ENCODE data around the gene ZNF654.
A peak's percentile ranks its signal among the peaks of the same experiment; 100 is the strongest.

ZNF654 gene

GRCh38 chr3:88057630-88058305 lies 1.3 kb upstream of the ZNF654 start:
- peak overlapping the region; percentile 84 for H3K4me2 ChIP-seq (ENCODE audit: low read depth, low read length, poor library complexity, severe bottlenecking)
- H3K27me3 ChIP-seq (ENCODE audit: insufficient read depth, low read length, poor library complexity, severe bottlenecking): no peaks in the 10 kb centered on the region
- H3K4me1 ChIP-seq (ENCODE audit: insufficient read depth, low read length, poor library complexity, severe bottlenecking): peaks cover 55% of the 10 kb centered on the region
- H3K4me3 ChIP-seq (ENCODE audit: low read length, poor library complexity, severe bottlenecking): peak overlapping the region; percentile 81
- H3K36me3 ChIP-seq (ENCODE audit: insufficient read depth, low read length): peaks cover 14% of the 10 kb centered on the region; the same call in 1 of the 2 replicates
- H3F3A ChIP-seq (ENCODE audit: low read depth): no peaks in the 10 kb centered on the region
- TF ChIP-seq EZH2phosphoT487 (IDR thresholded peaks at IDR 0.05; ENCODE audit: borderline replicate concordance): no peak
- TF ChIP-seq, protein P1, sequence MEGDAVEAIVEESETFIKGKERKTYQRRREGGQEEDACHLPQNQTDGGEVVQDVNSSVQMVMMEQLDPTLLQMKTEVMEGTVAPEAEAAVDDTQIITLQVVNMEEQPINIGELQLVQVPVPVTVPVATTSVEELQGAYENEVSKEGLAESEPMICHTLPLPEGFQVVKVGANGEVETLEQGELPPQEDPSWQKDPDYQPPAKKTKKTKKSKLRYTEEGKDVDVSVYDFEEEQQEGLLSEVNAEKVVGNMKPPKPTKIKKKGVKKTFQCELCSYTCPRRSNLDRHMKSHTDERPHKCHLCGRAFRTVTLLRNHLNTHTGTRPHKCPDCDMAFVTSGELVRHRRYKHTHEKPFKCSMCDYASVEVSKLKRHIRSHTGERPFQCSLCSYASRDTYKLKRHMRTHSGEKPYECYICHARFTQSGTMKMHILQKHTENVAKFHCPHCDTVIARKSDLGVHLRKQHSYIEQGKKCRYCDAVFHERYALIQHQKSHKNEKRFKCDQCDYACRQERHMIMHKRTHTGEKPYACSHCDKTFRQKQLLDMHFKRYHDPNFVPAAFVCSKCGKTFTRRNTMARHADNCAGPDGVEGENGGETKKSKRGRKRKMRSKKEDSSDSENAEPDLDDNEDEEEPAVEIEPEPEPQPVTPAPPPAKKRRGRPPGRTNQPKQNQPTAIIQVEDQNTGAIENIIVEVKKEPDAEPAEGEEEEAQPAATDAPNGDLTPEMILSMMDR (conservative IDR thresholded peaks at IDR 0.05; ENCODE audit: low read length): peak; percentile 38
- H3K9me2 ChIP-seq (replicated peaks; ENCODE audit: low read depth, low read length): no peaks in the 10 kb centered on the region
- H2AFZ ChIP-seq (ENCODE audit: low read length): peak overlapping the region; percentile 82
- H3K9ac ChIP-seq (ENCODE audit: low read depth, low read length, poor library complexity, severe bottlenecking): peak overlapping the region; percentile 85
- peaks cover 80% of the 10 kb centered on the region for H3K79me2 ChIP-seq (ENCODE audit: insufficient read depth, low read length)
- no peaks in the 10 kb centered on the region for H3K9me3 ChIP-seq (ENCODE audit: insufficient read depth, low read depth, low read length)
- peaks cover 81% of the 10 kb centered on the region for H4K20me1 ChIP-seq (ENCODE audit: insufficient read depth, low read length, poor library complexity, severe bottlenecking)

GRCh38 chr3:88058306-88058580 lies 812 bp upstream of the ZNF654 start:
- H3K36me3 ChIP-seq (ENCODE audit: insufficient read depth, low read length): peaks cover 14% of the 10 kb centered on the region; the same call in 1 of the 2 replicates
- peak overlapping the region; percentile 85 for H3K9ac ChIP-seq (ENCODE audit: low read depth, low read length, poor library complexity, severe bottlenecking)
- no peaks in the 10 kb centered on the region for H3K27me3 ChIP-seq (ENCODE audit: insufficient read depth, low read length, poor library complexity, severe bottlenecking)
- H3K4me1 ChIP-seq (ENCODE audit: insufficient read depth, low read length, poor library complexity, severe bottlenecking): peaks cover 59% of the 10 kb centered on the region
- no peaks in the 10 kb centered on the region for H3K9me2 ChIP-seq (replicated peaks; ENCODE audit: low read depth, low read length)
- no peaks in the 10 kb centered on the region for H3F3A ChIP-seq (ENCODE audit: low read depth)
- H2AFZ ChIP-seq (ENCODE audit: low read length): peak overlapping the region; percentile 82
- H4K20me1 ChIP-seq (ENCODE audit: insufficient read depth, low read length, poor library complexity, severe bottlenecking): peaks cover 86% of the 10 kb centered on the region
- no peaks in the 10 kb centered on the region for H3K9me3 ChIP-seq (ENCODE audit: insufficient read depth, low read depth, low read length)
- H3K4me3 ChIP-seq (ENCODE audit: low read length, poor library complexity, severe bottlenecking): peak overlapping the region; percentile 81
- H3K4me2 ChIP-seq (ENCODE audit: low read depth, low read length, poor library complexity, severe bottlenecking): peak overlapping the region; percentile 84
- peaks cover 84% of the 10 kb centered on the region for H3K79me2 ChIP-seq (ENCODE audit: insufficient read depth, low read length)
- TF ChIP-seq EZH2phosphoT487 (IDR thresholded peaks at IDR 0.05; ENCODE audit: borderline replicate concordance): no peak
- TF ChIP-seq, protein P1 (conservative IDR thresholded peaks at IDR 0.05; ENCODE audit: low read length): no peak

DNA sequence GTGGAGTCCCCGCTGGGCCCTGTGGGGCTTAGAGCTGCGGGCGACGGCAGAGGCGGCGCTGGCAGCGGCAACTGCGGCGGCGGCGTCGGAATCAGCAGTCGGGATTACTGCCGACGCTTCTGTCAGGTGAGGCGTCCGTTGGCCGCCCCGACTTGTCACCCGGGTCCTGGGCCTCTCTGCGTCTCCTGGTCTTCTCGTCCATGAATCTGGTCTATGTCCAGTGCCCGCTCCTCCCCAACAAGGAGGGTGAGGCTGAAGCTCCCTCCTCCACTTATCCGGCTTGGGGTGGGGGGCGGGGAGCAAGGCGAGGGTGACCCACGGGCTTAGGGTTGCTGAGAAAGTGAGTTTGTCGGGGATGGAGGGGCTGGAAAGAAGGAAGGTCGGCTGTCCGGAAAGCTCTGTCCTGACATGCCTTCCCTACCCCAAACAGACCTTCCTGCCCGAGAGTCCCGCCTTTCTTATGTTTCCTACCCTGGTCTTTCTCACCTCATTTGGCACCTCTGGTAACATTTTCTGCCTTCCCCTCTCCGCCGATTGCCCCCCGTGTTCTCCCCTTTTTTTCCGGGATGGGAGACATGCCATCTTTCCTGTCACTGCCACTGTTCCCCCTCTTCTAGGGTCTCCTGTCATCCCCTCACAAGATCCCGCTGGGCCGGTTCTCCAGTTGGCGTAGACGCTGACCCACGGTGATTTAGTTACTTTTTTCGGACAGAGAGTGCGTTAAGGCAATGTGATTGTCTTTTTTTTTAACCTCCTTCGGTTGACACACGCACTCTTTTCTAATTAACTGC lies 520 bp downstream of the ZNF654 start:
- TF ChIP-seq EZH2phosphoT487 (IDR thresholded peaks at IDR 0.05; ENCODE audit: borderline replicate concordance): no peak
- TF ChIP-seq, protein P1 (conservative IDR thresholded peaks at IDR 0.05; ENCODE audit: low read length): no peak
- no peaks in the 10 kb centered on the region for H3K9me3 ChIP-seq (ENCODE audit: insufficient read depth, low read depth, low read length)
- peaks cover 92% of the 10 kb centered on the region for H3K79me2 ChIP-seq (ENCODE audit: insufficient read depth, low read length)
- H3K4me1 ChIP-seq (ENCODE audit: insufficient read depth, low read length, poor library complexity, severe bottlenecking): peaks cover 65% of the 10 kb centered on the region
- peaks cover 89% of the 10 kb centered on the region for H4K20me1 ChIP-seq (ENCODE audit: insufficient read depth, low read length, poor library complexity, severe bottlenecking)
- H3K4me3 ChIP-seq (ENCODE audit: low read length, poor library complexity, severe bottlenecking): peak overlapping the region; percentile 81
- no peaks in the 10 kb centered on the region for H3K27me3 ChIP-seq (ENCODE audit: insufficient read depth, low read length, poor library complexity, severe bottlenecking)
- H3K9me2 ChIP-seq (replicated peaks; ENCODE audit: low read depth, low read length): no peaks in the 10 kb centered on the region
- H2AFZ ChIP-seq (ENCODE audit: low read length): peak overlapping the region; percentile 82
- H3K36me3 ChIP-seq (ENCODE audit: insufficient read depth, low read length): peaks cover 14% of the 10 kb centered on the region; the same call in 1 of the 2 replicates
- no peaks in the 10 kb centered on the region for H3F3A ChIP-seq (ENCODE audit: low read depth)
- peak overlapping the region; percentile 98 for H3K9ac ChIP-seq (ENCODE audit: low read depth, low read length, poor library complexity, severe bottlenecking)
- peak overlapping the region; percentile 96 for H3K4me2 ChIP-seq (ENCODE audit: low read depth, low read length, poor library complexity, severe bottlenecking)

Data from Loucy (cell line).